ENCODE data around the gene SECISBP2.
"Not testable (repeated sequence)": the region's sequence is repeated elsewhere in the genome, so short reads cannot be mapped to it uniquely, and the experiment has no call there.

SECISBP2 gene

GRCh38 chr9:89318123-89319014 is at the start of gene SECISBP2:
SECISBP2 (plus strand) TSS chr9:89318500; CDS start chr9:89318577, 77 bp downstream.
- DNase-seq: peak; percentile 97

DNA sequence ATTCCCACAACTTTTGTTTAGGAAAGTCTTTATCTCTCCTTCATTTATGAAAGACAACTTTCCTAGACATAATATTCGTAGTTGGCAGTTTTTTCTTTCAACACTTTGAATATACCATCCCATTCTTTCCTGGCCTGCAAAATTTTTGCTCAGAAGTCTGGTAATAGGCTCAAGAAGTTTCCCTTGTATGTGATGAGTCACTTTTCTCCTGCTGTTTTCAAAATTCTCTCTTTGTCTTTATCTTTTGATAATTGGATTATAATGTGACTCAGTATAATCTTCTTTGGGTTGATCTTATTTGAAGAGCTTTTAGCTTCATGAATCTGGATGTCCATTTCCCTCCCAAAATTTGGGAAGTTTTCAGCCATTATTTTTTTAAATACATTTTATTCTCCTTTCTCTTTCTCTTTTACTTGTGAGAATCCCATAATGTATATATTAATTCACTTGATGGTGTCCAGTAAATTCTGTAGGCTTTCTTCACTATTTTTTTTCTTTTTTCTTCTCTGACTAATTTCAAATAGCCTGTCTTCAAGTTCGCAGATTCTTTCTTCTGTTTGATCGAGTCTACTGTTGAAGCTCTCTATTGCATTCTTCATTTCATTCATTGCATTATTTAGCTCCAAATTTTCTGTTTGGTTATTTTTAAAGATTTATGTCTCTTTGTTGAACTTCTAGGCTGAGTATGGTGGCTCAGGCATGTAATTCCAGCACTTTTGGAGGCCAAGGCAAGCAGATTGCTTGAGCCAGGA is 44.6 kb upstream of the SECISBP2 start:
- DNase-seq: no peak

DNA sequence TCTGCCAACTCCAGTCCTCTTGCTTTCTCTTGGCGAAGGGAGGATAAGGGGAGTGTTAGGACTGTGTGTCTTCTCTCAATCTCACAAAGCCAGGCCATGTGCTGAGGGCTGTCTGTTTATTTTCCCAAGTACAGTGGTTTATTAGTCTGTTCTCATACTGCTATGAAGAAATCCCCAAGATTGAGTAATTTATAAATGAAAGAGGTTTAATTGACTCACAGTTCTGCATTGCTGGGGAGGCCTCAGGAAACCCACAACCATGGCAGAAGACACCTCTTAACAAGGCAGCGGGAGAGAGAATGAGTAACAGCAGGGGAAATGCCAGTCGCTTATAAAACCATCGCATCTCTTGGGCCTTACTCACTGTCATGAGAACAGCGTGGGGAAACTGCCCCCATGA is 43.5 kb upstream of the SECISBP2 start:
- peak; percentile 10 for DNase-seq

DNA sequence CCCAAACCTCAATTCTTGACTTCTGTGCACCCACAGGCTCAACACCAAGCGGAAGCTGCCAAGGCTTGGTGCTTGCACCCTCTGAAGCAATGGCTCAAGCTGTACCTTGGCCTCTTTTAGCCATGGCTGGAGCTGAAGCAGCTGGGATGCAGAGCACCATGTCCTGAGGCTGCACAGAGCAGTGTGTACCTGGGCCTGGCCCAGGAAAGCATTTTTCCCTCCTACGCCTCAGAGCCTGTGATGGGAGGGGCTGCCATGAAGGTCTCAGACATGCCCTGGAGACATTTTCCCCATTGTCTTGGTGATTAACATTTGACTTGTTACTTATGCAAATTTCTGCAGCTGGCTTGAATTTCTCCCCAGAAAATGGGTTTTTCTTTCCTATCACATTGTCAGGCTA is 42.3 kb upstream of the SECISBP2 start:
- not testable (repeated sequence) for DNase-seq

- DNase-seq: no peak
These were observed 41.3 kb upstream of the SECISBP2 start for GRCh38 chr9:89277043-89277442.

- DNase-seq: no peak
These were observed 40.8 kb upstream of the SECISBP2 start for GRCh38 chr9:89277454-89277853.

DNA sequence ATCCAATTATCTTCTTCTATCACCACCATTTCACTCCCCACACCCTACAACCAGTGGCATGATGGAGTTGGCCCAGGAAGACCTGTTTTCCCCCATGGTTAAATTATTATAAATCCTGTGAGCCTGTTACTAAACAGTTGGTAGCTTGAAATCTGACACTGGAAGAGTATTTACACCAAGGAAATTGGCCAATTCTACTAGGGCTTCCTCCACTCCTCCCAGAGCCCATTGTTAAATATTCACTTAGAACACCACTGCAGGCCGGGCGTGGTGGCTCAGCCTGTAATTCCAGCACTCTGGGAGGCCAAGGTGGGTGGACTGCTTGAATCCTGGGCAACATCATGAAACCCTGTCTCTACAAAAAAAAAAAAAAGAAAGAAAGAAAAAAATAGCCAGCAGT is 39.7 kb upstream of the SECISBP2 start:
- DNase-seq: no peak

GRCh38 chr9:89278997-89279739 is 39.1 kb upstream of the SECISBP2 start:
- DNase-seq: peak; percentile 73

GRCh38 chr9:89281106-89281505 is 37.2 kb upstream of the SECISBP2 start:
- no peak for DNase-seq

GRCh38 chr9:89282248-89282968 is 35.9 kb upstream of the SECISBP2 start:
- not testable (repeated sequence) for DNase-seq

DNA sequence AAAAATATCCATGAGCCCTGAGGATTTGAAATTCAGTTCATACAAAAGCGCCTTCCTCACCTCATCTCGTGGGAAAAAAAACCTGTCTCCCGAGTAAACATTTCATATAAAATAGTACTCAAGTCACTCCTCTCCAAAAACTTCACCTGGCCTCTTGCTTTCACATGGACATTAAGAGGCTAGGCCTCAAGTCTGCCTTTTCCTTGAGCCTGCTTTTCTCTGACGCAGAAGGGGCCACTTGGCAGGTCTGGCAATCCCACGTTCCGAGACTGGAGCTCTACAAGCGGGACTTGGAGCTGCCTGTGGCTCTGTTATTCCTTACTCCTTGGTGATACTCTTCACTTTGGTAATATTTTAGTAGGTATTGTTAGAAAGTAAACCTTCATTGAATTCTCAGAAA is 34.2 kb upstream of the SECISBP2 start:
- DNase-seq: no peak

DNA sequence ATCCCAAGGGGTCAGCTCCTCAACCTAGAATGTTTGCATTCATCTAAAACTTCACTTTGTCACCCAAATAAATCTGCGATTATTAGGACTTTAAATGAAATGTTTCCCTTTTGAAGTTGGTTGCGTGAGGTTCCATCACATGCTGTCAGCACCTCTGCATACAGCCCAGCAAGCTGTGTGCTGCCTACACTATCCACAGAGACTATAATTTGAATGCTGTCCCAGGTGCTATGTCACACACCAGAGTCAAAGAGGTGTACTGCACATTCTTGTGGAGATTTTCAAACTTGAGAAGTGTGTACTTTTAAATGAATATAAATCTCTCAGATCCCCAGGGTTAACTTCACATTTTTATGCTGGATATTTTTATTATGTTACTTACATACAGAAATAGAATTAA is 26.6 kb upstream of the SECISBP2 start:
- no peak for DNase-seq

DNA sequence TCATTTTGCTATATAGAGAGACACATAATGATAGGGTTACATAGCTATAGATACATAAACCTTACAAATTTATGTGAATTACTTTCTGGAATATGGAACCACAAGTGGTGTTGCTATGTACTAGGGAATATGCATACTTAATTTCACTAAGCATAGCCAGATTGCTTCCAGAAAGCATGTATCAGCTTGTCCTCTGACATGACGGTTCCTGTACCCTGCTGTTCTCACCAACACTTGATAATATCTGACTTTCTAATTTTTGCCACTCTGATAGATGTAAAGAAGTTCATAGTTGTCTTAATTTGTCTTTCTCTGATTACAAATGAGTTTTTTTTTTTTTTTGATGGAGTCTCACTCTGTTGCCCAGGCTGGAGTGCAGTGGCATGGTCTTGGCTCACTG is 25.3 kb upstream of the SECISBP2 start:
- no peak for DNase-seq

DNA sequence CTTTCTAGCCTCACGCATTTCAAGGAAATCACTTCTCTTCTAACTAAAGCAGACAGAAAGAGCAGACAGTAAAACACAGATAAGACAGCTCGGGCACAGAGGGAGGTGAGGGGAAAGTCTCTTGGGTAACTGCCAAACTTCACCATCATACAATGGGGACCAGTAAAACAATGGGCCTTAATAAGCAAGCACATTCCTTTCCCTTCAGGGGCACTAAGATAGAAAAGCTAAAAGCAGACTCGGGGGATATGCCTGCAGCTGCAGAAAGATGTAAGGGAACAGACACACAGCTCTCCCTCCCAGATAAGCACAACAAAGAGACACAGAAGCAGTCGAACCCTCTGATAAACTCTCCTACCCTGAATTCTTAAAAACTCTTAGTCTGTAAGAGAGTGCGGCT is 22.9 kb upstream of the SECISBP2 start:
- DNase-seq: no peak

DNA sequence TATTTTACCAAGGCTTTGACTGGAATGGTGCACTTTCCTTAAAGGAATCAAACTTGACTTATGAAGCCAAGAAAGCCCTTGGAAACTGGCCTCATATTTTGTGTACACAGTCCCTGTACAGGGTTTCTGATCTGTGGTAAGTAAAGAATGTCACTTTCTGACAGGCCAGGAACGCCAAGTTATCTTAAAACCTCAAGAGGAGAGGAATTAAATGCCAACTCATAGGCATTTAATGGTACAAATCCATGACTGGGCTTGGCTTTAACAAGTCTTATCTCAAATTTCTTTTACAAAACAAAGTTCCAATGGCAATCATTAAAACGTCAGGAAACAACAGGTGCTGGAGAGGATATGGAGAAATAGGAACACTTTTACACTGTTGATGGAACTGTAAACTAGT is 16.3 kb upstream of the SECISBP2 start:
- DNase-seq: not testable (repeated sequence)

DNA sequence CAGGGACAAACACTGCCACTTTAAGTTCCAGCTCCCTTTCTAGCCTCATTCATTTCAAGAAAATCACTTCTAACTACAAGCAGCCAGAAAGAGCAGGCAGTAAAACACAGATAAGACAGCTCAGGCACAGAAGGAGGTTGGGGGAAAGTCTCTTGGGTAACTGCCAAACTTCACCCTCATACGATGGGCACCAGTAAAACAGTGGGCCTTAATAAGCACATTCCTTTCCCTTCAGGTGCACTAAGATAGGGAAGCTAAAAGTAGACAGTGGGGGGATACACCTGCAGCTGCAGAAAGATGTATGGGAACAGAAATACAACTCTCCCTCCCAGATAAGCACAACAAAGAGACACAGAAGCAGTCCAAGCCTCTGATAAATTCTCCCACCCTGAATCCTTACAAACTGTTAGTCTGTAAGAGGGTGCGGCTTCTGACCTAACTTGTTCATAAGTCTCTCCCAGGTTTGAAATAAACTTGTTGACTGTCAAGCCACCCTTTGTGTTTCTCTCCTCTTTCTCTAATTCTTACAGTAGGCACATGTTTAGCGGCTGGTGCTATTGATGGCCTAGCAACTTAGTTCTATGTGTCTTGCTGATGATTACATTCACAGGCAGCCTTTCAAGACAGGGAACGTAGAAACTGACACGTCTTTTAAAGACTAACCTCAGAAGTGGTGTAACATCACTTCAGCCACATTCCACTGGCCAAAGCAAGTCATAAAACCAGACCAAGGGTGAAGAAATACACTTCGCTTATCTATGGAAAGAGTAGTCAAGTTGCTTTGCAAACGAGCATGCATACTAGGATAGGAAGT is 14.1 kb upstream of the SECISBP2 start:
- DNase-seq: no peak

- DNase-seq: no peak
These were observed 13.5 kb upstream of the SECISBP2 start for GRCh38 chr9:89304834-89305188.

DNA sequence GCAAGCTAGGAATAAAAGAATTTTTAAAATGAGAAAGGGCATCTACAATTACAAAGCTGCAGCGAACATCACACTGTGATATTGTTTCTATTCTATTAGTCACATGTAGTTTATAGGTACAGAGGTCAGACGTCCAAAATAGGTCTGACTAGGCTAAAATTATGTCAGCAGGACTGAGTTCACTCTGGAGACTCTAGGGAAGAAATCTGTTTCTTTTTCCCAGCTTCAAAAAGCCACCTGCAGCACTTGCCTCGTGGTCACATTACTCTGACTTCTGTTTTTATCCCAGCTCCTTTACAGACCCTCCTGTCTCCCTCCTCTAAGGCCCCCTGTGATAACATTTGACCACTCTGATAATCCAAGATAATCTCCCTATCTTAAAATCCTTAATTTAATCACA is 12.4 kb upstream of the SECISBP2 start:
- no peak for DNase-seq

DNA sequence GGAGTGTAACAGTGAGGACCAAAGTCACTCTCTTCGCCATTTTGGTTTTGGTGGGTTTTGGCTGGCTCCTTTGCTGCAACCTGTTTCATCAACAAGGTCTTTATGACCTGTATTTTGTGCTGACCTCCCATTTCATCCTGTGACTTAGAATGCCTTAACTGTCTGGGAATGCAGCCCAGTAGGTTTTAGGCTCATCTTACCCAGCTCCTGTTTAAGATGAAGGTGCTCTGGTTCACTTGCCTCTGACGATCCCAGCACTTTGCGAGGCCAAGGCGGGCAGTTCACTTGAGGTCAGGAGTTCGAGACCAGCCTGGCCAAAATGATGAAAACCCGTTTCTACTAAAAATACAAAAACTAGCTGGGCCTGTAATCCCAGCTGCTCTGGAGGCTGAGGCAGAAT is 9.1 kb upstream of the SECISBP2 start:
- DNase-seq: no peak

DNA sequence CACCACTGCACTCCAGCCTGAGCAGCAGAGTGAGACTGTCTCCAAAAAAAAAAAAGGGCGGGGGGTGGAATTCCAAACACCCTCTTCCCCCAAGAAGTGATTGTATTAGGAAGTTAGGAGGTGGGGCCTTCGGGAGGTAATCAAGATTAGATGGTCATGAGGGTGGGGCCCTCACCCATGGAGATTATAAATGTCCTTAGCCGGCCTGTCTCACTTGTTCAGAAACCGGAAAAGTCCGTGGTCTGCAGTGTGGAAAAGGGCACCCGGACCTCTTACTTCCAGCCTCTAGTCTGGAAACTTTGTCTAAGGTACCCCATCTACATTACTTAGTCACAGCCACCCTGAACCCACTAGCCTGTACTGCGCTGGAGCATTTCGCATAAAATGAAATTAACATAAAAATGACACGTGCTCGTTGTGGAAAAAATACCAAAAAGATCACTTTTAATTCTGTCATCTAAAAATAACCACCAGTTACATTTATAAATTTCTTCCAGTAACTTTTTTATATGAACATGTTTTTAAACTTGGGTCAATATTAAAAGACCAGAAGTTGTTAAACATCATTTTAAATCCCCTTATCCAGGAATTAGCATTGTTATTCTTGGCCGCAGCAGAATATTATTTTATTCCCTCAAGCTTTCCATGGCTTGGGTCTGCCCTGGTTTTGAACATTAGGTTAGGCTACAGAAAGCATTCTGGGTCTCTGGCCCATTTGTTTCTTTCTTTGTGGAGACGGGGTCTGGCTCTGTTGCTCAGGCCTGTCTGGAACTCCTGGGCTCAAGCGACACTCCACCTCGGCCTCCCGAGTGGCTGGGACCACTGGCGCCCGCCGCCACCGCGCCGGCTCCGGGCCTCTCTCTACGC is 8.5 kb upstream of the SECISBP2 start:
- no peak for DNase-seq

Data from suppressor macrophage treated with lipopolysaccharide for 4 hours (primary cell).